H9 (cell line): Measurements from ENCODE around the gene CFAP97D2. TPM values are rescaled to one million over a fixed set of nuclear protein-coding genes. Genes with fewer than 3 reads are reported as not detected.

ENCODE experiments used
- DNase-seq: peaks from one replicate; pipeline ENCODE4 v3.0.0-alpha.2; 2017
- H2AFZ ChIP-seq: one replicate; pipeline ENCODE4 v1.6.1; 2013; ENCODE audit warnings: mild to moderate bottlenecking, low read length, control low read depth, moderate library complexity
- H2AK5ac ChIP-seq: 2 replicates; pipeline ENCODE4 v1.6.1; 2013; ENCODE audit warnings: low read length, control low read depth, mixed read lengths; ENCODE audit not compliant: insufficient read length
- H2BK120ac ChIP-seq: one replicate; pipeline ENCODE4 v1.6.1; 2013; ENCODE audit warnings: low read depth, mild to moderate bottlenecking, low read length, control low read depth, inconsistent platforms; ENCODE audit not compliant: poor library complexity, severe bottlenecking
- H2BK12ac ChIP-seq: 2 replicates; pipeline ENCODE4 v1.6.1; 2013; ENCODE audit warnings: low read length, control low read depth, mixed read lengths, low read depth; ENCODE audit not compliant: insufficient read length
- H2BK15ac ChIP-seq: 2 replicates; pipeline ENCODE4 v1.6.1; 2013; ENCODE audit warnings: low read depth, low read length, control low read depth
- H2BK20ac ChIP-seq: one replicate; pipeline ENCODE4 v1.6.1; 2013; ENCODE audit warnings: low read depth, mild to moderate bottlenecking, low read length, control low read depth, inconsistent platforms; ENCODE audit not compliant: poor library complexity, severe bottlenecking
- H2BK5ac ChIP-seq: 2 replicates; pipeline ENCODE4 v1.6.1; 2013; ENCODE audit warnings: low read length, control low read depth, mixed read lengths; ENCODE audit not compliant: insufficient read length
- H3K14ac ChIP-seq: 2 replicates; pipeline ENCODE4 v1.6.1; 2013; ENCODE audit warnings: low read length, control low read depth; ENCODE audit not compliant: insufficient read depth
- H3K18ac ChIP-seq: 2 replicates; pipeline ENCODE4 v1.6.1; 2013; ENCODE audit warnings: low read depth, mild to moderate bottlenecking, mixed read lengths, low read length, control low read depth; ENCODE audit not compliant: insufficient read length
- H3K23ac ChIP-seq: 2 replicates; pipeline ENCODE4 v1.6.1; 2013; ENCODE audit warnings: low read length, control low read depth, mixed read lengths, low read depth; ENCODE audit not compliant: insufficient read length
- H3K23me2 ChIP-seq: 2 replicates; pipeline ENCODE4 v1.6.1; 2013; ENCODE audit warnings: low read depth, mild to moderate bottlenecking, mixed read lengths, low read length, control low read depth; ENCODE audit not compliant: insufficient read length, poor library complexity, severe bottlenecking
- H3K27ac ChIP-seq: 2 replicates; pipeline ENCODE4 v1.5.1; 2013; ENCODE audit warnings: low read length, control low read depth, mixed read lengths, low read depth; ENCODE audit not compliant: insufficient read length
- H3K27me3 ChIP-seq: 2 replicates; pipeline ENCODE4 v1.6.1; 2013; ENCODE audit warnings: low read length, control low read depth, inconsistent platforms; ENCODE audit not compliant: insufficient read depth
- H3K4ac ChIP-seq: 2 replicates; pipeline ENCODE4 v1.6.1; 2013; ENCODE audit warnings: low read depth, mild to moderate bottlenecking, control low read depth, inconsistent platforms, low read length, moderate library complexity
- H3K4me1 ChIP-seq: 2 replicates; pipeline ENCODE4 v1.6.1; 2013; ENCODE audit warnings: low read length, control low read depth, inconsistent platforms; ENCODE audit not compliant: insufficient read depth
- H3K4me2 ChIP-seq: 2 replicates; pipeline ENCODE4 v1.6.1; 2013; ENCODE audit warnings: low read length, control low read depth, mixed read lengths; ENCODE audit not compliant: insufficient read length, insufficient read depth
- H3K56ac ChIP-seq: 2 replicates; pipeline ENCODE4 v1.6.1; 2013; ENCODE audit warnings: low read depth, mild to moderate bottlenecking, mixed read lengths, low read length, control low read depth; ENCODE audit not compliant: insufficient read length
- H3K79me1 ChIP-seq: 2 replicates; pipeline ENCODE4 v1.6.1; 2013; ENCODE audit warnings: low read depth, mild to moderate bottlenecking, moderate library complexity, low read length, control low read depth, inconsistent platforms; ENCODE audit not compliant: insufficient read depth, poor library complexity, severe bottlenecking
- H3K79me2 ChIP-seq: 2 replicates; pipeline ENCODE4 v1.6.1; 2013; ENCODE audit warnings: low read length, control low read depth, inconsistent platforms; ENCODE audit not compliant: insufficient read depth
- H3K9ac ChIP-seq: 2 replicates; pipeline ENCODE4 v1.6.1; 2013; ENCODE audit warnings: low read length, control low read depth, mixed read lengths; ENCODE audit not compliant: insufficient read length; ENCODE audit errors: extremely low read depth
- H3K9me3 ChIP-seq: one replicate; pipeline ENCODE4 v1.6.1; 2013; ENCODE audit warnings: low read depth, low read length, inconsistent platforms; ENCODE audit not compliant: control insufficient read depth
- H3T11ph ChIP-seq: one replicate; pipeline ENCODE4 v1.6.1; 2013; ENCODE audit warnings: mild to moderate bottlenecking, low read length, control low read depth, inconsistent platforms
- H4K20me1 ChIP-seq: one replicate; pipeline ENCODE4 v1.6.1; 2013; ENCODE audit not compliant: control insufficient read depth, insufficient read length, insufficient read depth
- H4K5ac ChIP-seq: 2 replicates; pipeline ENCODE4 v1.6.1; 2013; ENCODE audit warnings: low read depth, mild to moderate bottlenecking, mixed read lengths, low read length, control low read depth; ENCODE audit not compliant: insufficient read length
- H4K8ac ChIP-seq: replicated peaks from 2 replicates; pipeline ENCODE4 v1.6.1; 2013; ENCODE audit warnings: low read length, control low read depth, mixed read lengths, low read depth; ENCODE audit not compliant: insufficient read length
- H4K91ac ChIP-seq: 2 replicates; pipeline ENCODE4 v1.6.1; 2013; ENCODE audit warnings: low read depth, mild to moderate bottlenecking, moderate library complexity, mixed read lengths, low read length, control low read depth; ENCODE audit not compliant: insufficient read length
- H3K27ac Mint-ChIP-seq, 3 experiments: 2 replicates in 2 of 3; 3 replicates in 1 of 3; pipeline ENCODE4 v1.8.0; 2020 to 2021; ENCODE audit warnings: mixed read lengths in 3 of 3, mild to moderate bottlenecking in 1 of 3, moderate library complexity in 1 of 3
- H3K27me3 Mint-ChIP-seq: 2 replicates; pipeline ENCODE4 v1.8.0; 2021; ENCODE audit warnings: low read depth, mild to moderate bottlenecking, moderate library complexity, mixed read lengths
- H3K36me3 Mint-ChIP-seq, 3 experiments: 2 replicates in 2 of 3; 3 replicates in 1 of 3; pipeline ENCODE4 v1.8.0; 2020 to 2021; ENCODE audit warnings: low read depth in 3 of 3, mixed read lengths in 3 of 3; ENCODE audit not compliant: insufficient read depth in 1 of 3
- H3K4me1 Mint-ChIP-seq, 2 experiments: 2 replicates each; pipeline ENCODE4 v1.8.0; 2020; ENCODE audit warnings: mixed read lengths in 2 of 2
- H3K4me3 Mint-ChIP-seq, 2 experiments: 2 replicates in 1 of 2; 3 replicates in 1 of 2; pipeline ENCODE4 v1.8.0; 2020 to 2021; ENCODE audit warnings: mild to moderate bottlenecking in 2 of 2, mixed read lengths in 2 of 2, moderate library complexity in 1 of 2
- H3K9me3 Mint-ChIP-seq, 2 experiments: 2 replicates in 1 of 2; 3 replicates in 1 of 2; pipeline ENCODE4 v1.8.0; 2020; ENCODE audit warnings: mild to moderate bottlenecking in 2 of 2, mixed read lengths in 2 of 2, moderate library complexity in 1 of 2
- CTCF ChIP-seq: fragments of 200-600 bp; sonication (generic); conservative IDR thresholded peaks from 3 replicates; pipeline ENCODE4 v1.8.0; 2021; ENCODE audit warnings: antibody characterized with exemption, mild to moderate bottlenecking
- WGBS: extraction: QIAGEN DNeasy Blood & Tissue Kit; methylation state at CpG from one replicate; pipeline ENCODE4 v1.1.7; 2013; ENCODE audit warnings: missing lambda C conversion rate, low lambda C conversion rate, mixed read lengths; ENCODE audit not compliant: insufficient read length; ENCODE audit errors: extremely low coverage; 5-methylcytosine and 5-hydroxymethylcytosine counted together
- total RNA-seq: library from RNA; stranded (reverse); gene quantifications from 2 replicates; pipeline ENCODE4 v1.2.1, GENCODE V29; 2021

Gene CFAP97D2
- total RNA-seq, 1 experiment from 2014 or later: not detected

- WGBS: no CpG with 5 or more reads among the region's 18 CpGs
- DNase-seq: no peak
Observed at GRCh38 chr13:114130131-114130836, 48.8 kb upstream of the CFAP97D2 start.

More at GRCh38 chr13:114130131-114130836, 48.8 kb upstream of the CFAP97D2 start:
- no peak overlapping the region for H2BK20ac ChIP-seq
- no peak overlapping the region for H3K4ac ChIP-seq
- no peak overlapping the region for H2BK15ac ChIP-seq
- Mint-ChIP-seq H3K9me3 (peaks cover 0 to 3% of the 10 kb centered on the region in 2 experiments; a peak in 1 of 5 replicates), H3K27me3 (peaks cover 18% of the 10 kb centered on the region), H3K27ac (no peak overlapping the region), H3K4me3 (peak overlapping the region; percentile 89 to 95; a peak in 3 of 5 replicates), H3K4me1 (peaks cover 48 to 52% of the 10 kb centered on the region in 2 experiments), H3K36me3 (peaks cover 0 to 3% (median 0%) of the 10 kb centered on the region in 3 experiments; a peak in 2 of 7 replicates)
- H2AK5ac ChIP-seq: no peak overlapping the region
- H4K5ac ChIP-seq: no peak overlapping the region
- no peak overlapping the region for H3T11ph ChIP-seq
- H3K27ac ChIP-seq: no peak overlapping the region
- H3K9ac ChIP-seq: no peak overlapping the region
- H2AFZ ChIP-seq: no peak overlapping the region
- no peak overlapping the region for H3K23ac ChIP-seq
- H3K9me3 ChIP-seq: no peaks in the 10 kb centered on the region
- no peaks in the 10 kb centered on the region for H4K20me1 ChIP-seq
- peak overlapping the region; percentile 96 for H3K4me2 ChIP-seq
- H4K91ac ChIP-seq: no peak overlapping the region
- peaks cover 10% of the 10 kb centered on the region for H3K23me2 ChIP-seq
- no peak overlapping the region for H2BK5ac ChIP-seq
- H3K18ac ChIP-seq: no peak overlapping the region
- H3K14ac ChIP-seq: peak overlapping the region; percentile 23; the same call in 1 of the 2 replicates
- H3K79me1 ChIP-seq: peaks cover 3% of the 10 kb centered on the region
- H2BK120ac ChIP-seq: no peak overlapping the region
- peaks cover 5% of the 10 kb centered on the region; the same call in 1 of the 2 replicates for H3K4me1 ChIP-seq
- peaks cover 13% of the 10 kb centered on the region; the same call in 1 of the 2 replicates for H3K79me2 ChIP-seq
- TF ChIP-seq CTCF: no peak
- H3K56ac ChIP-seq: no peak overlapping the region
- H2BK12ac ChIP-seq: no peak overlapping the region
- no peak overlapping the region for H4K8ac ChIP-seq
- H3K27me3 ChIP-seq: no peaks in the 10 kb centered on the region
